Activated CD4-positive, alpha-beta T cell treated with anti-CD3 and anti-CD28 coated beads, Interleukin-2, amount 50 U/mL, for 48 hours (primary cell): ENCODE measurements around the gene MAP1A.

Experiments
- DNase-seq, 2 experiments: peaks; one replicate each; pipeline ENCODE4 v3.0.0-alpha.2; 2020

The MAP1A gene

GRCh38 chr15:43517354-43518196 lies at the start of gene MAP1A:
Gene MAP1A, plus strand, starts transcription at chr15:43517608. Its CDS starts 3,866 bp downstream, at chr15:43521474.
- DNase-seq: no peak

- DNase-seq: no peak
These were observed 47.5 kb upstream of the MAP1A start for GRCh38 chr15:43469867-43470266.

GRCh38 chr15:43471975-43472374 lies 45.4 kb upstream of the MAP1A start:
- no peak for DNase-seq

GRCh38 chr15:43473885-43474284 lies 43.5 kb upstream of the MAP1A start:
- no peak for DNase-seq

- DNase-seq: no peak
These were observed 33.9 kb upstream of the MAP1A start for GRCh38 chr15:43483297-43484128.

- no peak for DNase-seq
These were observed 33.0 kb upstream of the MAP1A start for GRCh38 chr15:43484455-43484854.

- no peak for DNase-seq
These were observed 30.0 kb upstream of the MAP1A start for GRCh38 chr15:43487271-43487895.

- DNase-seq: no peak
These were observed 28.6 kb upstream of the MAP1A start for GRCh38 chr15:43488790-43489189.

- no peak for DNase-seq
These were observed 28.2 kb upstream of the MAP1A start for GRCh38 chr15:43489191-43489590.

GRCh38 chr15:43492266-43492665 lies 25.1 kb upstream of the MAP1A start:
- no peak for DNase-seq

- peak; percentile 94 to 97 for DNase-seq
These were observed 24.5 kb upstream of the MAP1A start, which contains the start of gene TP53BP1 for GRCh38 chr15:43492673-43493601. Gene TP53BP1, minus strand, starts transcription at chr15:43493156. Its CDS starts 113 bp downstream, at chr15:43493043.

GRCh38 chr15:43493703-43494472 lies 23.5 kb upstream of the MAP1A start:
- no peak for DNase-seq

GRCh38 chr15:43498990-43499389 lies 18.4 kb upstream of the MAP1A start:
- DNase-seq: no peak

- DNase-seq: no peak
These were observed 17.8 kb upstream of the MAP1A start for GRCh38 chr15:43499635-43500034.

- DNase-seq: no peak
These were observed 11.7 kb upstream of the MAP1A start for GRCh38 chr15:43505738-43506137.

GRCh38 chr15:43508421-43508820 lies 9.0 kb upstream of the MAP1A start:
- no peak for DNase-seq

- DNase-seq: no peak
These were observed 8.3 kb upstream of the MAP1A start for GRCh38 chr15:43508991-43509659.

GRCh38 chr15:43509660-43510199 lies 7.7 kb upstream of the MAP1A start:
- DNase-seq: no peak

- peak; percentile 96 to 98 for DNase-seq
These were observed 7.0 kb upstream of the MAP1A start for GRCh38 chr15:43510200-43511011.
